Subcutaneous abdominal adipose tissue (tissue), 5 donors: ENCODE results near the gene EIF4ENIF1.

Experiments
- H3K27ac ChIP-seq: one replicate; pipeline ENCODE4 v1.7.0; 2013; ENCODE audit warnings: low read depth, mild to moderate bottlenecking, inconsistent platforms, low read length, moderate library complexity
- H3K27me3 ChIP-seq, 5 donors: one replicate each; pipeline ENCODE4 v1.7.0; 2013; ENCODE audit warnings: low read length in 5 of 5, inconsistent platforms in 1 of 5; ENCODE audit not compliant: control insufficient read depth in 5 of 5, insufficient read depth in 4 of 5
- H3K36me3 ChIP-seq, 5 donors: one replicate each; pipeline ENCODE4 v1.7.0; 2013; ENCODE audit warnings: low read length in 5 of 5; ENCODE audit not compliant: control insufficient read depth in 5 of 5, insufficient read depth in 5 of 5
- H3K4me1 ChIP-seq, 5 donors: one replicate each; pipeline ENCODE4 v1.7.0; 2013; ENCODE audit warnings: low read length in 5 of 5, mild to moderate bottlenecking in 3 of 5, moderate library complexity in 1 of 5; ENCODE audit not compliant: control insufficient read depth in 5 of 5, insufficient read depth in 5 of 5
- H3K4me3 ChIP-seq, 5 donors: one replicate each; pipeline ENCODE4 v1.7.0; 2013; ENCODE audit warnings: low read length in 5 of 5, low read depth in 1 of 5
- H3K9ac ChIP-seq, 5 donors: one replicate each; pipeline ENCODE4 v1.7.0; 2013; ENCODE audit warnings: low read length in 5 of 5, mild to moderate bottlenecking in 4 of 5, moderate library complexity in 3 of 5
- H3K9me3 ChIP-seq, 5 donors: one replicate each; pipeline ENCODE4 v1.7.0; 2013; ENCODE audit warnings: low read length in 5 of 5; ENCODE audit not compliant: control insufficient read depth in 5 of 5
- donor health status: healthy.
- donor health status: healthy.
- donor health status: healthy.
- donor health status: healthy.
- donor health status: healthy.

EIF4ENIF1 gene

DNA sequence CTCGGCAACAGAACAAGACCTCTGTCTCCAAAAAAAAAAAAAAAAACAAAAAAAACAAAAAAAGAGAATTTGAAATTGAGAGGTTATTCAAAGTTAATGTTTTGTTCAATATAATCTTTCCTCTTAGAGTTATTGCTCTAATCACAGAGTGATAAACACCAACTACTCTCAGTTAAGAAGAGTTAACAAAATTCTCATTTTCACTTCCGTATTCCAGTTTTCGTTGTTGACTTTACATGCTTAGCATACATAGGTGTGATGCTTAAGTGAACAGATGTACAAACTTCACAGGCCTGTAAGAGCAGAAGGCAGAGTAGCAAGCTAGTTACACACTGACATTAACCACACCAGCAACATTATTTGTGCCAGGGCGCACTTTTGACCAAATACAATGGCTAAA, 12.3 kb downstream of the EIF4ENIF1 start:
- H3K9me3 ChIP-seq = no peaks in the 10 kb centered on the region
- no peak overlapping the region for H3K4me3 ChIP-seq
- H3K27ac ChIP-seq = no peak overlapping the region
- H3K4me1 ChIP-seq = peaks cover 0 to 6% (median 0%) of the 10 kb centered on the region in 5 donors
- H3K36me3 ChIP-seq = peaks cover 16 to 34% (median 27%) of the 10 kb centered on the region in 5 donors
- H3K9ac ChIP-seq = no peak overlapping the region
- no peaks in the 10 kb centered on the region for H3K27me3 ChIP-seq

DNA sequence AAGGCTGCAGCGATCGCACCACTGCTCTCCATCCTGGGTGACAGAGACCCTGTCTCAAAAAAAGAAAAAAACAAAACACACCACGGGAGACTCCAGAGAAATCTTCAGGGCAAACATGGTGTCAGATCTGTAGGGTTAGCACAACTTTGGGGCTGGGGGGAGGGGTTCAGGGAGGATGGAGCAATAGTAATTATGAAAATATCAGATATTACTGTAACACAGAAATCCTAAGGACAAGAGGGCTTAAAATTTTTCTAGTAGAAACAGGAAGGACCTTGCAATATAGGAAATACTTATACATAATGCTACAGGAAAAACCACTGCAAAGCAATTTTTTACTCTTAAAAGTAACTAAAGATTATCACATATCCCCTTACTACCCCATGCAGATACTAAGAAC, 13.8 kb downstream of the EIF4ENIF1 start:
- Histone ChIP-seq H3K36me3 (peaks cover 5 to 26% (median 15%) of the 10 kb centered on the region in 5 donors), H3K9ac (no peak overlapping the region), H3K27me3 (no peaks in the 10 kb centered on the region), H3K9me3 (no peaks in the 10 kb centered on the region), H3K4me1 (peaks cover 0 to 6% (median 0%) of the 10 kb centered on the region in 5 donors), H3K4me3 (no peak overlapping the region), H3K27ac (no peak overlapping the region)

DNA sequence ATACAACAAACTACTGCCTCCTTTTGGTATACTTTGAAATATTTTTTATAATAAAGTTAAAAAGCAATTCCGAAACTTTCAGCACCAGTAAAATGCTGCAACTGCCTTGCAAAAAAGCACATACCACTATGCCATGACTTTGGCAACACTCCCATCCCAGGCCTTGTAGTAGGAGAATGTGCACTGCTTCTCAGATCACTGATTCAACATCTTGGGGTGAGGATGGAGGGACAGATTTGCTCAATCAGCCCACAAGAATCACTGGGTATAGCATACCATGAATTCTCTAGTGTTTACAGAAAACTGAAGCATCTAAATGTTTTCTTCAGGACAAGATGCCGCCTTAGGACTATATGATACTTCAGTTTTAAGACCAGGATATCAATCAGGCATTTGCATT, 14.9 kb downstream of the EIF4ENIF1 start:
- no peak overlapping the region for H3K4me3 ChIP-seq
- no peaks in the 10 kb centered on the region for H3K27me3 ChIP-seq
- H3K9me3 ChIP-seq = no peaks in the 10 kb centered on the region
- H3K9ac ChIP-seq = no peak overlapping the region
- H3K36me3 ChIP-seq = peaks cover 4 to 24% (median 14%) of the 10 kb centered on the region in 5 donors
- H3K4me1 ChIP-seq = peaks cover 0 to 6% (median 0%) of the 10 kb centered on the region in 5 donors
- H3K27ac ChIP-seq = no peak overlapping the region

DNA sequence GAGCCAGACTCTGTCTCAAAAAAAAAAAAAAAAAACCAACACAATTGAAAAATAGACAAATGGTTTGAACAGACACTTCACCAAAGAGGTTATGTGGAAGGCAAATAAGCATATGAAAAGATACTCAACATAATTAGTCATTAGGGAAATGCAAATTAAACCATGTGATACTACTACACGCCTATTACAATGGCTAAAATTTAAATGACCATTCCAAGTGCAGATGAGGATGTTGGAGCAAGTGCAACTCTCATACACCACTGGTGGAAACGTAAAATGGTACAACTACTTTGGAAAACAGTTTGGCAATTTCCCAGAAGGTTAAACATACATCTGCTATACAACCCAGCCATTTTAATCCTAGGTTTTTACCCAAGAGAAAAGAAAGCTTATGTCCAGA, 24.3 kb downstream of the EIF4ENIF1 start:
- Histone ChIP-seq H3K27ac (no peak overlapping the region), H3K27me3 (no peaks in the 10 kb centered on the region), H3K4me3 (no peak overlapping the region), H3K9ac (no peak overlapping the region), H3K4me1 (no peaks in the 10 kb centered on the region), H3K36me3 (peaks cover 26 to 69% (median 58%) of the 10 kb centered on the region in 5 donors), H3K9me3 (no peaks in the 10 kb centered on the region)

DNA sequence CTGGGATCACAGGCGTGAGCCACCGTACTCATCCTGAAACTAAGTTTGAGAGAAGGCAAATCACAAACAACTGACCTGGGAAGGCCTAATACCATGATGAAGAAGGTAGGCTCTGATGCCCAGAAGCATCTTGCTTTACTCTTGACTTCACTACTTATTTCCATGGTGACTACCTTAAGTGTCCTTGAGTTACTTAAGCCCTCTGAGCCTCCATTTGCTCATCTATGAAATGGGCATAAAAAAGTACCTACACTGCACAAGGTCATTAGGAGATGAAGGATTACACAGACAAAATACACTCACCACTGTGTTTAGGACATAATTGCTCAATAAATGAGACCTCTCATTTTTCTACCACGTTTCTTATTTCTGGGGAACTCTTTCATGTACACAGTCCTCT, 27.9 kb downstream of the EIF4ENIF1 start:
- Histone ChIP-seq H3K36me3 (peaks cover 34 to 78% (median 63%) of the 10 kb centered on the region in 5 donors), H3K9me3 (no peaks in the 10 kb centered on the region), H3K27ac (no peak overlapping the region), H3K4me3 (no peak overlapping the region), H3K9ac (no peak overlapping the region), H3K4me1 (no peaks in the 10 kb centered on the region), H3K27me3 (no peaks in the 10 kb centered on the region)

DNA sequence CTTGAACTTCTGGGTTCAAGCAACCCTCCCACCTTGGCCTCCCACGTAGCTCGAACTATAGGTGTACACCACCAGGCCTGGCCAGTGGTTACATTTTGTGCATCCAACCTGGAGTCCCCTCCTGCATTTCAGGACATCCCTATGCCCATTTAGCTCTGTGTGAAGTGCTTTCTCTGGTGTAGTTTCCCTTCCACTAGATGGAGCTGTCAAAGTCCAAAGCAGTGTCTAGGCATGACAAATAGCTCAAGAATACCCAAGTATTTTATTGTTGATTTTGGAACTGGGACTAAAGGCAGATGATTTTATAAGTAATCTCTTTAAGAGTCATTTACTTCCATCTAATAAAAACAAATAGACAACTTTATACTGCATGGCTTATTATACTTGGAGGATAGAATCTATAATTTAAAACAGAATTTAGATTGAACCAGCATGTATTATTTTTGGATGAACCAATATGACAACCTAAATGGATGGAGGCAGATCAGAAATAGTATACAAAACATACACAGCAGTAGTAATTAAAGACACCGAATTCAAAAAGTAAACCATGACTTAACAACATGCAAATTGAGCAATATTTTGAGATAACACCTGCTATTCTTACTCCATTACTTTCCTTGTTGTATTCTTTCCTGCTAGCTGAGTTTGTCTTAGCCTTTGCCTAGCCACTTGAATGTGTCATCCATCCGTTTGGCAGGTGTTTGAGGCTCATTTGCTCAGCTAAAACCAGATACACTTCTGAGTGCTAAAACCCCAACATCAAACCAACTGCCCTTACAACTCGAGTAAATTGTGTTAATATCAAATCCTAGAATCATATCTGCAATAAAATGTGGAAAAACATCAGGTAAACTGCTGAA, 37.7 kb downstream of the EIF4ENIF1 start:
- H3K9ac ChIP-seq = no peak overlapping the region
- no peak overlapping the region for H3K4me3 ChIP-seq
- H3K27ac ChIP-seq = no peak overlapping the region
- H3K27me3 ChIP-seq = no peaks in the 10 kb centered on the region
- H3K36me3 ChIP-seq = peaks cover 31 to 65% (median 47%) of the 10 kb centered on the region in 5 donors
- H3K9me3 ChIP-seq = no peaks in the 10 kb centered on the region
- H3K4me1 ChIP-seq = no peaks in the 10 kb centered on the region

DNA sequence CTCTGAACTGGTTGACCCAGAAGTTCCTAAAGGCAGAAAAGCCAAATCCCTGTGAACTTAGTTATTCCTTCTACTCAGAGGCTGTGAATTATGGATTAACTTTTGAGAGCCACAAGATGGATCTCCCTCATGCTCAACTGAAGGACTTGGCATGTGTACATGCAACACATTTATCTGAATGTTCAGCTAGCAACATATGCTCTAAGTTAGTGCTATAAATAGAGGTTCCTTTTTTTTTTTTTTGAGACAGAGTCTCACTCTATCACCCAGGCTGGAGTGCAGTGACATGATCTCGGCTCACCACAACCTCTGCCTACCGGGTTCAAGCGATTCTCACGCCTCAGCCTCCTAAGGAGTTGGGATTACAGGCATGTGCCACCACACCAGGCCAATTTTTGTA, 40.1 kb downstream of the EIF4ENIF1 start:
- Histone ChIP-seq H3K4me3 (no peak overlapping the region), H3K9me3 (no peaks in the 10 kb centered on the region), H3K27ac (no peak overlapping the region), H3K9ac (no peak overlapping the region), H3K4me1 (no peaks in the 10 kb centered on the region), H3K27me3 (no peaks in the 10 kb centered on the region), H3K36me3 (peaks cover 28 to 65% (median 47%) of the 10 kb centered on the region in 5 donors)

DNA sequence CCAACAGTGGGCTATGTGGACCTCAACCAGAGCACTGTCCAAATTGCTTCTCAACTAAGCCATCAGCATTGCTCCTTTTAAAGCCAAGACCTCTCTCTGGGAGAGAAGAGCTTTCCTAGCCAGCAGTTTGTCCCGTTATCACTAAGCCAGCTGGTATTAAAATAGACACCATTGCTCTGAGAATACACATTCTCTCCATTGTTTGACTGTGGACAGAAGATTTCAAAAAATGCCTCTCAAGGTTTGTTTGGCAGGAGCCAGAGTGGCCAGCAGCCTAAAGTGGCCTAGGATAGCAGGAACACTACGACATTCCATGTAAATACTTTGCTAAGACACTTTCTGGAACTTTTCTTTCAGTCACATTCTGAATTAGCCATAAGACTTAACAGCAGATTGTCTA, 41.3 kb downstream of the EIF4ENIF1 start:
- Histone ChIP-seq H3K9ac (no peak overlapping the region), H3K4me1 (no peaks in the 10 kb centered on the region), H3K36me3 (peaks cover 18 to 64% (median 40%) of the 10 kb centered on the region in 5 donors)

DNA sequence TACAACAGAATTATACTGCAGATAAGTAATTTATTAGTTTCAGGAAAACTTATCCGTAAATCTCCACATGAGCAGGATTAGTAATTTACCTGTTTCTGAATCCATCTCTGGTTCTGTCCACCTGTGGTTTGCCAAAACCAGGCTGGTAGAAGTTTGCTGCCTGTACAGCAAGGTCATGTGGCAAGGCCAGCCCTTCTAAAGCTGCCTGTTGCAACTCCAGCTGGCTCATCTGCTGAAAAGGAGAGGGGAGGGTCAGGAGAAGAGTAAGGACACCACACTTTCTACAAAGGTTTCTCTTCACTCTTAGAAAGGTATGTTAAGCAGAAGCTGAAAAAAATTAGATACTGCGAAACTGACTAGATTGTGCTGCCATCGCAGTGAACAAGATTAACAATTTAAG, 42.3 kb downstream of the EIF4ENIF1 start:
- no peaks in the 10 kb centered on the region for H3K4me1 ChIP-seq
- H3K36me3 ChIP-seq = peaks cover 18 to 64% (median 46%) of the 10 kb centered on the region in 5 donors
- no peak overlapping the region for H3K4me3 ChIP-seq
- H3K9ac ChIP-seq = no peak overlapping the region
- H3K27ac ChIP-seq = no peak overlapping the region
- H3K27me3 ChIP-seq = no peaks in the 10 kb centered on the region
- no peaks in the 10 kb centered on the region for H3K9me3 ChIP-seq

More for the DNA sequence above, 41.3 kb downstream of the EIF4ENIF1 start:
- H3K9me3 ChIP-seq = no peaks in the 10 kb centered on the region
- no peak overlapping the region for H3K4me3 ChIP-seq
- no peaks in the 10 kb centered on the region for H3K27me3 ChIP-seq
- no peak overlapping the region for H3K27ac ChIP-seq

DNA sequence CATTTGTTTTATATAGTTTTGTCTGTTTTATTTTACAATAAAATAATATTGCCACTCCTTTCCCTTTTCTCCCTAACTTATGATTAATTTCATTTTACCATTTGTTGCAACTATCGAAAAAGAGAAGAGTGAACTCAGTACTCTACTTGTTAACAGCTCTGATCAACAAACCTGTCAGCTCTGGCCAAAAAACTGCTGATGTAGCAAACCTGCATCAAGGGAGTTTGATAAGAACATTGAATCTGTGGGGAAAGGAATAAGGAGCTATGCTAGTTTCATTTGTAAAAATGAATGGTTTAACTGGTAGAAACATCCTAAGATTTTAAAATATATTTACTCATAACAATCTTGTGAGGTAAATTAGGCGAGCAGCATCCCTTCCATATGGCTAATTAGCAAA, 42.9 kb downstream of the EIF4ENIF1 start:
- Histone ChIP-seq H3K4me1 (no peaks in the 10 kb centered on the region), H3K4me3 (no peak overlapping the region), H3K27ac (no peak overlapping the region), H3K36me3 (peaks cover 17 to 66% (median 52%) of the 10 kb centered on the region in 5 donors), H3K9ac (no peak overlapping the region), H3K9me3 (no peaks in the 10 kb centered on the region), H3K27me3 (no peaks in the 10 kb centered on the region)
